GM10266 (cell line): Measurements from ENCODE around the gene MMS22L.

Experiments
- DNase-seq: peaks from one replicate; pipeline ENCODE4 v3.0.0; 2012; ENCODE audit errors: extremely low spot score
- CTCF ChIP-seq: IDR thresholded peaks from 2 replicates; pipeline ENCODE4 v1.5.1; 2012; ENCODE audit warnings: mild to moderate bottlenecking, low read depth; ENCODE audit not compliant: control insufficient read depth, insufficient read depth; ENCODE audit errors: missing control alignments

Gene MMS22L

GRCh38 chr6:97246842-97247241 lies 36.2 kb downstream of the MMS22L start:
- no peak for DNase-seq

DNA sequence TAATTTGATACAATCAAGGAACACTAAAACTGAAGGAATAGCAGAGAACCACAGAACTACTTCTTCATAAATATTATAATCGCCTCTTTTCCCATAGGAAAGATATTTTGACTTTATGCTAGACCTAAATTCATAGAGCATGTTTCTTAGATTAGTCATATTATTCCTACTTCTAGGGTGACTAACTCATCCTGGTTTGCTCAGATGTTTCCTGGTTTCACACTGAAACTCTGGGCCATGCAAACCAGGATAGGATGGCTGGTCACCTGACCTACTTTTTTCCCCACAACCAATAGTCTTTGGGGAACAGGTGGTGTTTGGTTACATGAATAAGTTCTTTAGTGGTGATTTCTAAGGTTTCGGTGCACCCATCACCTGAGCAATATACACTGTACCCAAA lies 42.8 kb downstream of the MMS22L start:
- no peak for DNase-seq
- TF ChIP-seq CTCF = no peak

More at GRCh38 chr6:97246842-97247241, 36.2 kb downstream of the MMS22L start:
- no peak for TF ChIP-seq CTCF

DNA sequence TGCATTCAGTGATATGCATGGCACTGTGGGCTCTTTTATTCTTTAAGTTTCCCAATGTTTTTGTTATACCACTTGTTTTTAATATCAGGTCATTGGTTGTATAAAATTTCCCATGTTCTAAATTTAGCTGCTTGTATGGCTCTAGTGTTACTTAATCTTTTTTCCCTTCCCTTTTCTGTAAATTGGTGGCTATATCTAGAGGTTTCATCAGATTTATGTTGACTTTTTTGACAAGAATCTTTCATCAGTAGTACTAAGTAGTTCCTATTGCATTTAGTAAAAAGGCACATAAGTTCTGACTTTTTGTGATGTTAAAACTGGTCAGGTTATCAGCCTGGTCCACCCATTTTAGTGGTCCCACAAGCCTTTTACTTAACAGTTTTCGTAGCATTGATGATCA lies 51.1 kb downstream of the MMS22L start:
- DNase-seq = no peak
- TF ChIP-seq CTCF = no peak

DNA sequence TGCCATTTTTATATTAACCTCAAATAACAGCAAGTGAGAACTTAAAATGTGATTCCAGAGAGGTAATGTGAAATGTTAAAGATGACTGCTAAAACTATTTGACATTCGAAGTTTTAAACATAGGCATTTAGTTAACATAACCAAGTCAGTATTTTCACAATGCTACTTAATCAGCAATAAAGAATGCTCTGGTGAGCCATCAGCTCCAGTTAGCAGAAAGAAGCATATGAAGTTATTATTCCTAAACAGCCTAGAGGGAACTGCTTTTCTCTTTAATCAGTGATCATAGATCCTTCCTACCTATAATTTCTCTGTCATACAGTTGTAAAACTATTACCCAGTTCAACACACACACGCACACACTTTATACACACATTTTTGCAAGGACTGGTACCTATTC lies 60.1 kb downstream of the MMS22L start:
- TF ChIP-seq CTCF = no peak
- no peak for DNase-seq

DNA sequence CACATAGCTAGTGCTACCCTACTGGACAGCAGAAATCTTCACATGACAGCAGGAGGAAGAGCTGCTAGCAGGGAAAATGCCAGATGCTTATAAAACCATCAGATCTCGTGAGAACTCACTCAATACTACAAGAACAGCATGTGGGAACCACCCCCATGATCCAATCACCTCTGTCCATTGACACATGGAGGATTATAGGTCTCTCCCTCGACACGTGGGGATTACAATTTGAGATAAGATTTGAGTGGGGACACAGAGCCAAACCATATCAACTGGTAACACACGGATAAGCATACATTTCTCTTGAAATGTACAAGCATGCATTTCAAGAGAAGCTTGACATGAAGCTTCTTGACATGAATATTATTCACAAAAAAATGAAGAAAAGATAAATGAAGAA lies 64.1 kb downstream of the MMS22L start:
- DNase-seq = no peak
- TF ChIP-seq CTCF = no peak

GRCh38 chr6:97215157-97215769 lies 67.8 kb downstream of the MMS22L start:
- peak; percentile 17 for TF ChIP-seq CTCF
- no peak for DNase-seq

DNA sequence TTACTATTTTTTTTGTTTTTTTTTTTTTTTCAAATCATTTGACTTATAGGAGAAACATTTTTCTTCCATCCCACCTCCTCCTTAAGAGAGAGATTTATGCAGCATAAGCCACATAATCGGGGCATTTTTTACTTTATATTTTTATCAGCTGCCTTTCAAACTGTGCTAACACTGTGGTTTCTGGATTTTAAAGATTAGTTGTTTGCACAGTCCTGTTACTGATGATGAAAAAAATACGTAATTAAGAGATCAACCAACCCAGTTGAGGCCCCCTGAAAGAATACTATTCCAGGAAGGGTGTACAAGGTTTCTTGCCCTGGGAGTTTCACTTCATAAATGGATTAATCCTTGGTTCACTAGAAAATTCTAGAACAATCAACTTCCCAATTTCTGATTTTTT lies 68.3 kb downstream of the MMS22L start:
- DNase-seq = no peak
- no peak for TF ChIP-seq CTCF
